Amygdala (tissue), 56 donors: ENCODE data around the gene HBS1L.
"Not testable (repeated sequence)": the region's sequence is repeated elsewhere in the genome, so short reads cannot be mapped to it uniquely, and the experiment has no call there.

ENCODE experiments used
- DNase-seq, 56 donors: peaks; one replicate each; lab custom pipeline; 2025; lab: John Stamatoyannopoulos, UW

The HBS1L gene

DNA sequence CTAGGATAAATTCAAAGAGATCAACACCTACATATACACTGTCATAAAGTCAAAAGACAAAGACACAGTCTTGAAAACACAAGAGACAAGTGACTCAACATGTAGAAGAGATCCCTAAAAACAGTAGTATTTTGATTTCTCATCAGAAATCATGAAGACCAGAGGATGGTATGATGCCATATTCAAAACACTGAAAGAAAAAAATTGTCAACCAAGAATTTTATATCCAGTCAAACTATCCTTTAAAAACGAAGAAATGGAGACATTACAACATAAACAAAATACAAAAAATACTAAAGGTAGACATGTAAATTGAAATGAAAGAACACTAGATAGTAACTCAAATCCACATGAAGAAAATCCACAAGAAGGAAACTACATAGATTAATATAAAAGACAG is 27.3 kb upstream of the HBS1L start:
- no peak for DNase-seq

DNA sequence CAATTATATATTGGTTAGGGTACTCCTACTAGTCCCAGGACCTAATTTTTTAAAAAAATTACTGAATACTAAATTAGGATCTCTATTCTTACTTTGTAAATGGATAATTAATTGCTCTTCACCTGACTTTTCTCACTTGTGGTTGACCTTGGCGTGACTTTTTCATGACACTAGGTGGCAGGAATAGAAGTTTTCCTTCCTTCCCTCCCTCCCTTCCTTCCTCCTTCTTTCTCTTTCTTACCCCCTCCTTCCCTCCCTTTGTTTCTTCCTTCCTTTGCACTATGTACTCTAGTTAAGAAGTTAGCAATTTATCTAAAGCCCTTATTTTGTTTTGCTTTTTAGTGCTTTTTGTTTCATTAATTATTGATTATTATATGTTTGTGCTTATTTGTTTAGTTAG is 20.4 kb upstream of the HBS1L start:
- no peak for DNase-seq

DNA sequence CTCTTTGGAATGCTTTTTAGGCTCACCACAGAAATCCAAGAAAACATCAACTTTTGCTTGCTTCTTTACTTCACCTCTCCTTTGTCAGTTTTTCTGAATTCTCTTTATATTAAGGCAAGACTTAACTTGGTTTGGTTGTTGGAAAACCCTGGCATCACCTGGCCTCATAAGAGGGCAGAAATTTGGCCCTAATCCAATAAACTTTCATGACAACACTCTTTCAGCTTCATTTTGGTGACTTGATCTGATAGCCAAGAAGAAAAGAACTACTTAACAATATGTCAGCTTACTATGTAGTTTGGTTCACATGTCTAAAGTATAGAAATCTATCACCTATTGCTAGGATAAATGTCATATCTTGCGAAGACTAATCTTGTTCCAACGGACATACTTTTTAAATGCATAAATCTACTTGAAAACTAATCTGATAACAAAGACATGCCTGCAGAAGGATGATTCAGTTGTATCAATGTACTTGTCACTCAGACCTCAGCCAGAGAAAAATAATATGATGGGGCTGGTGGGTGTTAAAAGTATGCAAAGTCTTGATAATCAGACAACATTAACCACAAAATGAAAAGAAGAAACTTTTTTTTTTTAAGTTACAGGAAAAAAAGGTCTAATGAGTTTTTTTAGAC is 19.3 kb upstream of the HBS1L start:
- no peak for DNase-seq

DNA sequence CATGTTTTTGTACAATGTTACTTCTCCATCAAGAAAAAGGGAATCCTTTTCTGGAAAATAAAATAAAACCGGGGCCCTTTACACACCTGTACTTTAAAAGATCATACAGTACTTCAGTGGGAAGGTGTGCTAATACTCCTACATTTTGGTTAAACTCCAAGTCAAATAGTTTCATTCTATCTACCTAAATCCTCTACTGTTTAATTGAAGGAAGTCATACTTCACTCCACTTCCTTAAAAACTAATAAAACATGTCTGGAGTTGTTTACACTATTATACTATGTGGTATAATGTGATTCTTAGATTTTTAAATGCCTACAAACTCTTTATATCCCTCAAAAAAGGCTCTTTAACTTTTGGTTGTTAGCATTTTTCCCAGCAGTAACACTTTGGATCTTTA is 18.6 kb upstream of the HBS1L start:
- DNase-seq: no peak

DNA sequence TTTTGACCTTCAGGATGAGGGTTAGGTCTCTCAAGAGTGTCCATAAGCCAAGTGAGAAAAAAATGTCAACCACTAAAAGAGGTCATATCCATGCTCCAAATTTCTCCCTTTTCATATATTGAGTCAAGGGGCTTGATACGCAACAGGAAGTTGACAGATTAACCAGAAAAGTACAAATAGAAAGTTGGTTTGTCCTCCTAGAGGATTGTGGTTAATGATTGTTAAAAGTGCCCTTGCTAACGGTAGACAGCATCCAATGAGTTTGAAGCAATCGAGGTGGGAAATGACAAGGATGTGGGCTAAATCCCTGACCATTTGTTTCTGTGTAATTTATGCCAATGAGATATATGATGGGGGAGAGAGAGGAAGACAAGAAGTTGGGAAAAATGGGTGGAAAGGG is 18.1 kb upstream of the HBS1L start:
- DNase-seq: no peak

DNA sequence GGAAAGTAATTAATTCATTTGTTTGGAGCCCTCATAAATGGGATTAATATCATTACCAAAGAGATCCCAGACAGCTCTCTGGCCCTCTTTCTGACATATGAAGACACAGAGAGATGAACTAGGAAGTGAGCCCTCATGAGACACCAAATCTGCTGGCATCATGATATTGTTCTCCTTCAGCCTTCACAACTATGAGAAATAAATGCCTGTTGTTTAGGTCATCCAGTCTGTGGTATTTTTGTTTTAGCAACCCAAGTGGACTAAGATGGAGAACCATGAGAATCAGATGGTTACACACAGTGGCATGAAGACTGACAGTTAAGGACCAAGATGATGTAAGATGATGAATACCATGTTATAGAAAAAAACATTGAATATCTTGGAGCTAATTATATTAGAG is 16.9 kb upstream of the HBS1L start:
- no peak for DNase-seq

DNA sequence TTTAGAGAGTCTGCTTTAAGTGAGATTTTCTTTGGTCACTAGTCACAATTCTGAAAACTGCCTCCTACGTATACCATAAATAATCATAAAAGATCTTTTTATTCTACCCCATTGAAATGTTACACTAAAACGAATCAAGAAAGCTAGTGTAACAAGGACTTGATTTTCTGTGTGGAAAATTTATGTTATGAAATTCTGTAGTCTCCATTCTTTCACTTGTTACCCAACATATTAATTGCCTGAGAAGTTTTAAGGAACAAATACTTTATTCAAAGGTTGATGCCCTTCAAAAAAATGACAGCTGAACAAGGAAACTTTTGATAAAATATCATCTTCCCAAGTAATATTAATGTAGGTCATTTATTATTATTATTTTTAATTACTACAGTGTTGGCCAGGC is 13.3 kb upstream of the HBS1L start:
- no peak for DNase-seq

DNA sequence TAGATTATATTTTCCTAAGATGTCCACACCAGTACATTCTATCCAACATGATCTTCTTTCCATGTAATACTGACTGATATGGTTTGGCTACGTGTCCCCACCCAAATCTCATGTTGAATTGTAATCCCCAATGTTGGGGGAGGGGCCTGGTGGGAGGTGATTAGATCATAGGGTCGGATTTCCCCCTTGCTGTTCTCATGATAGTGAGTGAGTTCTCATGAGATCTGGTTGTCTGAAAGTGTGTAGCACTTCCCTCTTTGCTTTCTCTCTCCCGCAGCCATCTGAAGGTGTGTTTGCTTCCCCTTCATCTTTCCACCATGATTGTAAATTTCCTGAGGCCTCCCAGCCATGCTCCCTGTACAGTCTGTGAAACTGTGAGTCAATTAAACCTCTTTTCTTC is 12.2 kb upstream of the HBS1L start:
- no peak for DNase-seq

DNA sequence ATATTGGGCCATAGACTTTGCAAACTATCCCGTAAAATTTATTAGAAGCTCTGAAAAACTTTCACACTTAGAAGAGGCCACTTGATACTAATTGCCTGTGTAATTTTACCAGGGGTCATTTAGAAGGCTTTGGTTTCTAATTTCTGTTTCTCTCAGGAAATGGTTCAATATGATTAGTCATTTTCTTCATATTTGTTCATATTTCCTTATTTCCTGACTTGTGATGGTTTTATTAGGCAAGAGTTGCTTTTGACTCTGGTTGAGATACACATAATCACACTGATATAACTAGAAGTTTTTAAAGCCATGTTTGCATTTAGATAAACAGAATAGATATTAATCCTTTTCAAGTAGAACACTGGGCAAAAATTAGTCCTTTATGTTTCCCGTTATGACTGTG is 11.8 kb upstream of the HBS1L start:
- DNase-seq: no peak

DNA sequence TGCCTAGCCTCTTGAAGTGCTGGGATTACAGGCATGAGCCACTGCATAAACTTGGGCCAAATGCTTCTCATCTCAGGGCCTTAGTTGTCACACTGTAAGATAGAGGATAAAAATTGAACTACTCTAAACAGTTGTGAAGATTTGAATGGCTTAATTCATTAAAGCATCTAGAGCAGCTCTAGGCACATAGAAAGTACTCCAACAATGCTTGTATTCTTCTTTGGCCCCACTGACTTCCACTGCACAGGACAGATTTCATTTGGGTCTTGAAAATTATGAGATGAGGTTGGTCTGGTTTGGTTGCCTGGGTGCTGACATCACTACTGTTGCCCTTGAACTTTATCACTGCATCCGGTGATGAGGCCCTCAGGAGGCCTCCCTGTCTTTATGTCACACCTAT is 10.0 kb upstream of the HBS1L start:
- no peak for DNase-seq

DNA sequence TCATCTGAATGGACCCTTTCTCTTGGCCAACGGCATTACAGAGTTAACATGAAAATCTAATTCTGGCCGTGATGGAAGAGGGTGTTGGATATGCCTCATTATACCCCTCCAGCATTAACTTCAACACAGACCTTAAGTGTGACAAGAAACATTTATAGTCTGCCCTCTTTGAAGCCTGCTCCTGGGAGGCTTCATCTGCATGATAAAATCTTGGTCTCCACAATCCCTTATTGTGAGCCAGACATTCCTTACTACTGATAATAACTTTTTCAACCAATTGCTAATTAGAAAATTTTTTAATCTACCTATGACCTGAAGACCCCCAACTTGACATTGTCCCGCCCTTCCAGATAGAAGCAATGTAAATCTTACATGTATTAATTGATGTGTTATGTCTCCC is 9.3 kb upstream of the HBS1L start:
- DNase-seq: no peak

DNA sequence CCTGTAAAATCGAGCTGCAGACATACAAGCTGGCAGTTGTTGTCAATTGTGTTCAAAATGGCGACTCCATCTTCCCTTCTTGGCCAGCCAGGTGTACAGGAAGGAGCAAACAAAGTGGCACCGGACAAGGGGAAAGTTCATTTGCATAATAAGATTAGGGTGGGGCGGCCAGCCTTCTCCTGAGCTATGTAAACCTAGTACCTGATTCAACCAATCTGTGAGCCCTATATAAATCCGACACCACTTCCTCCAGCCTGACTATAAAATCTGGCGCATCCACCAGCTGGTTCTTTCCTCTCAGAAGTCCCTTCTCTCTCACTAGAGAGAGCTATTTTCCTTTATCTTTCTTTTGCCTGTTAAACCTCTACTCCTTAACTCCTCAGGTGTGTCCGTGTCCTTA is 8.1 kb upstream of the HBS1L start:
- no peak for DNase-seq

DNA sequence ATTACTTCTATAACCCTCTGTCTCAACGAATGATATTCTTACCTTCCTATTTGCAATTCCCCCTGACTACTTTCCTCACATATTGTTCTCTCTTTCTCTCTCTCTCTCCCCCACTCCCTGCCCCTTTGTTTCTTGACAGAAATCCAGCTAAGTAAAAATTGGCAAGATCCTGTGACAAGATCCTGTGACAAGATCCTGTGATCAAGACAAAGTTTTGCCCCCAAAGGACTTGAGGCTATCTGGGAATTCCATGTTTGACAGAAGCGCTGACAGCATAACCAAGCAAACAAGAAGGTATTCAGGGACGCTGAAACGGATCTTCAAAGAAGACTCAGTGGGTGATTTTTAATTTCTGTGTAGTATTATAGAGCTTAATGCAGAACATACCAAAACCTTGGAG is 5.5 kb upstream of the HBS1L start:
- no peak for DNase-seq

DNA sequence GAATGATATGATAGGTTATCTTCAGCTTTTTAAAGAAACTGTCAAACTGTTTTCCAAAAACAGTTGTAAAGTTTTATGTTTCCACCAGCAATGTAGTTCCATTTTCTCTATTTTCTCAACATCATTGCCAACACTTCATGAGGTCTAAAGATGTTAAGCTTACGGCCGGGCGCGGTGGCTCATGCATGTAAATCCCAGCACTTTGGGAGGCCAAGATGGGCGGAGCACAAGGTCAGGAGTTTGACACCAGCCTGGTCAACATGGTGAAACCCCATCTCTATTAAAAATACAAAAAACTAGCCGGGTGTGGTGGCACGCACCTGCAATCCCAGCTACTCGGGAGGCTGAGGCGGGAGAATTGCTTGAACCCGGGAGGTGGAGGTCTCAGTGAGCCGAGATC is 3.7 kb upstream of the HBS1L start:
- not testable (repeated sequence) for DNase-seq

DNA sequence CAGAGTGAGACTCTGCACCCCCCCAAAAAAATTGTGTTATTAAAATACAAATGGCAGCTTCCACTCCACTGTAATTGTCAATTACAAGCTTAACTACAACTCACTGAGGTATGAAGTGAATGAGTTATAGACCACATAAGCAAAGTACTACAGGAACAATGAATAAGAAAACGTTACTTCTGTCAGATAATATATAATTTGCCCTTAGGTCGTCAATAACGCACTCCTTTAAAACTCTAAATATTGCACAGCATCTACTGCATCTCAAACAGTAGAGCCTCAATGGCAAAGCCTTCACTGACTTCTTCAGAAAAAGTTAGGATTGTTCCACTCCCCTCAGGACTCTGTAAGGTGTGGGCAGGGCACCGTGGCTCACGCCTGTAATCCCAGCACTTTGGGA is 2.0 kb upstream of the HBS1L start:
- DNase-seq: no peak

DNA sequence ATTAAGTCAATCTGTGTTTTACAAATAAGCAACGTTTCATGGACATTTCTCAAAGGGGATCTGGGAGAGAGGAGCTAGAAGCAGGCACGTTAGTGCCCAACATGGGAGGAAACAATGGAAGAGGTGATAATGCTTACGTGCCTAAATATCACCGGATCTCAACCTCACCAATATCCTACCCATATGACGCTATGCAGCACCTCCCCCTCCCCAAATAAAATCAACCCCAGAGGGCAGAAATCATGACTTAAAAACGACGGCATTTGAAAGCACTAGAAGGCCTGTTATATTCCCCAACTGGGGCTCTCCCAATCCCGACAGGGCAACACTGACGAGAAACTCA is 425 bp downstream of the HBS1L start:
- DNase-seq: no peak

DNA sequence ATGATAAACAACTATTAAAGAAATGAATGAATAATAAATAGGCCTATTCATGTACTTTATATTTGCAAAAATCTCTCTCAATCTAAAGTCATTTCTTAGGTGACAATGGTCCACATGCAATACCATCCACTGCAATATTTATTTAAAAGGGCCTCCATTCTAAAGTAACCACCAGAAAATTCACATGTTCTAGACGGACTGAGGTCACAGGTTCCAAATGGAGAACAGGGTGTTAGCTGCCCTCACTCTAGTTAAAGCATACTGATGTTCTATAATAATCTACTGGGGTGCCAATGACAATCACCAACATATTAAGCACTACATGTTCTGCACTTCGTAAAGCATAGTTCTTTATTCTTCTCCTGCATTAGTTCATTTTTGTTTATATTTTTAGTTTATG is 1.2 kb downstream of the HBS1L start:
- no peak for DNase-seq

DNA sequence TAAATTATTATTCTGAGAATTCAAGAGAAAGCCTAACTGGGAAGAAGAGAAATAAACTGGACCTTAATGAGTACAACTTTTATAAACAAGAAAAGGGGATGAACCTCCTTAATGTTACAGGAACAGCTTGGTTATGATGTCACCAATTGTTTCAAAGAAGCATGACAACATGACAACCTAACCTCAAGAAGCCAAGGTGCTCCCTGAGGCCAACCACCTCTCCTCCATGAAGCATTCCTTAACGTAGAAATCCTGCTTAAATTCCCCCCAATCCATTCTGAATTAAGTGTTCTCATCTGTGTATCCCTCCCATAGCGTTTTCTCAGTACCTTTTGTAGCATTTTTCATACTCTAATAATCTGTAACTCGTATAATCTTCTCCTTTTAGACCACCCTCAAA is 1.7 kb downstream of the HBS1L start:
- no peak for DNase-seq

DNA sequence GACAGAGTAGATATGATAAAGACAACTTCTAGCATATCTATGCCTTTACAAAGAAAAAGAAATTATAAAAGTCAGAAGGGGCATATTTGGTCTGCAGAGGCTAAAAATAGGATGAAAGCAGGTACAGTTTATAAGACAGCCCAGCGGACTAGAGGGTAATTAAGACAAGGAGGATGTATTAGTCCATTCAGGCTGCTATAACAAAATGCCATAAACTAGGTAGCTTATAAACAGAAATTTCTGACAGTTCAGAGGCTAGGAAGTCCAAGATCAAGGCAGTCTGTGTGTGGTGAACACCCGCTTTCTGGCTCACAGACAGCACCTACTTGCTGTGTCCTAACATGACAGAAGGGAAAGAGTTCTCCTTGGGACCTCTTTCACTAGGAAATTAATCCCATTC is 5.7 kb downstream of the HBS1L start:
- DNase-seq: no peak

DNA sequence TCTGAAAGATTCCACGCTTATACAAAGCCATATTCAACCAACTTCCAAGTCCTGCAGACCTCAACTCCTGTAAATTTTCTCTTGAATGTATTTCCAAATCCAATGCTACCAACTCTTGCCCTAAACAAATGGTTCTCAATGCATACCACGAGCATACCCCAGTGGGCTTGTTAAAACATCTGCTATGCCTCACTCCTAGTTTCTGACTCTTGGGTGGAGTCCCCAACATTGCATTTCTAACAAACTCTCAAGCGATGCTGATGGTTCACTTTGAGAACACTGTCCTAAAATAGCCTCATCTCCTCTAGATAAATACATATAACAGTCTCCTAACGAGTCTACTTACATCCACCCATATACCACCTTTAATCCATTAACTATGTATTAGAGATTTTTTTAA is 7.3 kb downstream of the HBS1L start:
- DNase-seq: no peak

DNA sequence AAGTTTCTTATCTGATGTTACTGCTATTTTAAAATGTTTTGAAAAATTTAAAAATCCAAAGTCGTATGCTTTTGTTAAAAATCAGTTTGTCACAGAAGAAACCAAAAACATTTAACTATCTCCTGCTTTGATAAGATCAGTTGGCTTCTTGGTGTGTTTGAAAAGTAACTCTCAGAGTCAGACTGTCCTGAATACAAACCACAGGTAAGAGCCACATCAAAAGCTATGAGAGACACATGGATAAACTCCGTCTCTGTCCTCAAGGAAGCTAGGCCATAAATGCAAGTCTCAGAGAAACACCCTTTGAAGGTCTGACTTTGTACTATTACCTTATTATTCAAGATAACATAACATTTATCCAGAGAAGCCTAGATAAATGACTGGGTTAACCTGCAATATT is 7.7 kb downstream of the HBS1L start:
- no peak for DNase-seq

DNA sequence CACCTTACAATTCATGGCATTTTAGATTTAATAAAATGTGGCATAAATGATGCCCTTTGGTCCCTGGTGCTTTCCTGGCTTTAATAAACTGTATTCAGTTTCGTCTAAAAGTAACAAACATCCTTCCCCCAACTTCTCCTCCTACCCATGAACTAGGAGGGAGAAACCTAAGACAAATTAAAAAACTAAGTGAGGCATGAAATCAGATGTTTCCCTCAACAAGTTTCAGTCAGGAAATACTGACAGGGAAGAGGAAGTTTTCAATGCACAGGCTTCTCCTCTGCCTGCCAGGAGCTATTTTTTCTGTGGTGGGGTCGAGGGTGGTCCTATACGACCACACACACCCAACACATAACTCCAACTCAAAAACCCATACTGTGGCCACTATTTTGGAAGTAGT is 10.0 kb downstream of the HBS1L start:
- no peak for DNase-seq

DNA sequence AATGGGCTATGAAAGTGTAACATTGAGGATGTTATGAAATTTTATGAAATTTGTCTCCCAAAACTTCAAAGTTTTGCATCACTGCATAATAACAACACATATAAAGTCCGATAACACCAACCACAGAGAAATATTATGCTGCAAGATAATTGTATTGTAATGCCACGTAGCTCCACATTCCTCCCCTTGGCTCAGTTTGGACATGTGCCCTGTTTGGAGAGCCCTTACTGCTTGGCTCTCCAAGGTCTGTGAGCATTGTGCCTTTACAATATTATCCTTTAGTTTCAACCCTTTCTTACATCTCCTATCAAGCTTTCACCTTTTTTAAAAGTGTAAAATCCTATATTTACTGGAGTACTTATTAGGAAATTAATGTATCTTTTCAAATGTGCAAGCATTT is 10.8 kb downstream of the HBS1L start:
- no peak for DNase-seq

DNA sequence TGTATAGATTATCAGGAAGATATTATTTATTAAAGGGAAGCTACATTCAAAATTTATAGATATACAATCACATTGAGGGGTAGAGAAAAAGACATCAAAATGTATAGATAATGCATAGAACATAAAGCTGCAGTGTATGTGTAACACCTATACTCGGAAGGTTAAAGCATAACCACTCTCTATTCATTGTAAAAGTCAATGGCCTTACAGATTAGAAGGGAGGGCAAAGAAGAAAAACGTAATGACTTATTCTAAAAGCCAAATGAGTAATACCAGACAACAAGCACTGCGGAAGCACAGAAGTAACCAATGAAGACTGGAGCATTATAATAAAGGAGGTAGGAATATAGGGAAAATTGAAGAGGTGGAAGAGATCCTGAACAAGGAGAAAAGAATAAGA is 11.3 kb downstream of the HBS1L start:
- DNase-seq: no peak
